K562 (cell line): ENCODE data around the gene MED19. TPM values are rescaled to one million over a fixed set of nuclear protein-coding genes. Genes with fewer than 3 reads are reported as not detected.

ENCODE experiments used
- DEAF1 ChIP-seq: fragments of 450-650 bp; formaldehyde crosslinking; IDR thresholded peaks from 2 replicates; pipeline ENCODE4 v1.4.0; 2020; ENCODE audit warnings: mild to moderate bottlenecking, moderate library complexity
- DPF2 ChIP-seq: fragments of 450-650 bp; IDR thresholded peaks from 2 replicates; pipeline ENCODE4 v1.6.1; 2016
- E2F6 ChIP-seq, 2 experiments: IDR thresholded peaks; 2 replicates each; pipeline ENCODE4 v1.6.1; 2011; ENCODE audit warnings: borderline replicate concordance in 1 of 2, control low read depth in 1 of 2, low read depth in 1 of 2, low read length in 1 of 2, mild to moderate bottlenecking in 1 of 2, mixed read lengths in 1 of 2, moderate library complexity in 1 of 2; ENCODE audit not compliant: insufficient read depth in 1 of 2, insufficient read length in 1 of 2, poor library complexity in 1 of 2, severe bottlenecking in 1 of 2; ENCODE audit errors: extremely low read depth in 1 of 2
- EP400 ChIP-seq: fragments of 450-650 bp; IDR thresholded peaks from 2 replicates; pipeline ENCODE4 v1.6.1; 2017; ENCODE audit warnings: antibody characterized with exemption, mild to moderate bottlenecking, moderate library complexity
- ETV5 ChIP-seq: sonication (generic); formaldehyde crosslinking; IDR thresholded peaks from 2 replicates; pipeline ENCODE4 v1.4.0; 2020; ENCODE audit warnings: low read depth, mild to moderate bottlenecking, missing genetic modification reagents
- FOXM1 ChIP-seq, 2 experiments: fragments of 450-650 bp in 1 of 2; sonication (generic) in 1 of 2; formaldehyde crosslinking in 1 of 2; IDR thresholded peaks; 2 replicates each; pipeline versions ENCODE4 v1.6.1 to v1.9.0; 2017 to 2022; ENCODE audit warnings: low read depth in 2 of 2, mild to moderate bottlenecking in 2 of 2, missing genetic modification reagents in 1 of 2, moderate library complexity in 1 of 2
- HMG20B ChIP-seq: fragments of 250-450 bp; sonication (Bioruptor Pico); IDR thresholded peaks from 2 replicates; pipeline ENCODE4 v1.5.0; 2021; ENCODE audit warnings: mild to moderate bottlenecking
- IRF2 ChIP-seq: sonication (generic); formaldehyde crosslinking; IDR thresholded peaks from 2 replicates; pipeline ENCODE4 v1.8.1; 2022; ENCODE audit warnings: mild to moderate bottlenecking, missing genetic modification reagents
- PKNOX1 ChIP-seq: fragments of 450-650 bp; IDR thresholded peaks from 2 replicates; pipeline ENCODE4 v1.6.1; 2016
- PRDM10 ChIP-seq: fragments of 450-650 bp; IDR thresholded peaks from 2 replicates; pipeline ENCODE4 v1.6.1; 2018; ENCODE audit not compliant: partially characterized antibody
- SMARCE1 ChIP-seq: fragments of 450-650 bp; IDR thresholded peaks from 2 replicates; pipeline ENCODE4 v1.7.1; 2016; ENCODE audit warnings: mild to moderate bottlenecking
- SUPT5H ChIP-seq: fragments of 450-650 bp; IDR thresholded peaks from 2 replicates; pipeline ENCODE4 v1.6.1; 2016
- TFE3 ChIP-seq: fragments of 450-650 bp; formaldehyde crosslinking; IDR thresholded peaks from 2 replicates; pipeline ENCODE4 v1.4.0; 2020; ENCODE audit warnings: mild to moderate bottlenecking, mixed read lengths
- ZNF57 ChIP-seq: fragments of 450-650 bp; formaldehyde crosslinking; IDR thresholded peaks from 2 replicates; pipeline ENCODE4 v1.4.0; 2020; ENCODE audit warnings: mild to moderate bottlenecking, moderate library complexity
- ZNF583 ChIP-seq: fragments of 250-450 bp; sonication (Bioruptor Pico); IDR thresholded peaks from 2 replicates; pipeline ENCODE4 v1.4.0; 2020
- polyA plus RNA-seq, 8 experiments: library from polyadenylated mRNA; depleted of rRNA in 4 of 8; stranded (reverse) in 5 of 8; unstranded in 3 of 8; fragments of >200 nt; fragmentation: Nextera tagmentation in 2 of 8; fragmentation: Illumina TruSeq in 1 of 8; extraction: Ambion mirVana in 2 of 8; extraction: Trizol in 1 of 8; gene quantifications; 2 replicates each; pipeline versions ENCODE4 v1.2.1 to v1.2.3, GENCODE V29; 2011 to 2014; ENCODE audit warnings: inconsistent platforms in 1 of 8, missing spikeins in 1 of 8
- total RNA-seq, 7 experiments: library from RNA; depleted of rRNA in 6 of 7; stranded (reverse); fragments of >200 nt in 6 of 7; fragmentation: Illumina TruSeq in 2 of 7; extraction: Trizol in 2 of 7; gene quantifications; 2 replicates each; pipeline versions ENCODE4 v1.2.1 to v1.2.3, GENCODE V29; 2011 to 2021; ENCODE audit warnings: low replicate concordance in 1 of 7

MED19 gene
- total and polyA plus RNA-seq, 9 of the 15 experiments (the other 6 are each of a cell fraction or from before 2014, with no cell fraction given): 7.3 to 23.5 (median 15.0) TPM

DNA sequence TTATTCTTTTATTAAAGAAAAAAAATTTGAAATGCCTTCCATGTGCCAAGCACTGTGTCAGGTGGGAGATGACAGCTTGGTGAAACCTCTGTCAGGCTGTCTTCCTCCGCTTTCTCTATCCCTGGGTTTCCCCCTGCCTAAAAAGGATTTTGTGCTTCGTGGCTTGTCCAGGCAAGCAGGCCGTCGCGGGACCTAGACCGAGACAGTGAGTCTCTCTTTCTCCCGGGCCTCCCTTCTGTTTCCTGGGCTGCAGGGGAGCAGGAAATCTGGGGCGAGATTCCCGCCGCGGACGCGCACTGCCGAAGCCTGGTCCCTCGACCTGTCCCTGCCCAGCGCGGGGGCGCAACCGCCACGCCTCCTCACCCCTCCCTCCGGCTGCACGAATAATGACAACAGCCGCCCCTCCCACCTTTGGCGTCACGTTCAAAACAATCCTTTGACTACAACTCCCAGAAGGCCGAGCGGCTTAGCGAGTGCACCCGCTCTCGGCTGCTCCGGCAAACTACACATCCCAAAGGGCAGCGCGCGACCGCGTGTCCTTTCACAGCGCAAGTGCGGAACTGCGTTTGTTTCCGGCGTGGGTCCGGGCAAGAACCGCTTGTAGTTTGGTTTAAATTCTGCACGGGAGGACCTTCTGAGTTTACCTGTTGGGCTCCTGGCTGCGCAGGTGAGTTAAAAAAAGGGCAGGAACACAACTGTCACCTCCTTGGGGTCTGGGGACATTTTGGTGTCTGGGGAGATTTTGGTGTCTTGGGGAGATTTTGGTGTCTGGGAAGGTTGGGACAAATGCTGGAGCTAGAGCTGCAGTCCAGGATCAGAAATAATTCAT lies 54.6 kb downstream of the MED19 start, which contains the start of gene CLP1 (continued):
- TF ChIP-seq DEAF1 (no peak), PRDM10 (peak; percentile 86), ZNF583 (CRISPR knock-in tag) (peak; percentile 53; the same call in 1 of the 2 replicates), SUPT5H (peak; percentile 81), IRF2 (CRISPR knock-in tag) (no peak), TFE3 (CRISPR knock-in tag) (no peak), EP400 (peak; percentile 84), PKNOX1 (peak; percentile 31; the same call in 1 of the 2 replicates), ETV5 (peak; percentile 70; the same call in 1 of the 2 replicates), FOXM1 (IDR thresholded peaks at IDR 0.05; ENCODE audit: low read depth) (no peak), FOXM1 (CRISPR knock-in tag; IDR thresholded peaks at IDR 0.05; ENCODE audit: low read depth) (no peak), DPF2 (no peak), SMARCE1 (no peak), HMG20B (CRISPR knock-in tag) (no peak), E2F6 (IDR thresholded peaks at IDR 0.05; ENCODE audit: borderline replicate concordance in 1 of 2, extremely low read depth in 1 of 2, insufficient read depth in 1 of 2, insufficient read length in 1 of 2, low read depth in 1 of 2, low read length in 1 of 2, poor library complexity in 1 of 2, severe bottlenecking in 1 of 2) (peak; percentile 66 to 82), ZNF57 (CRISPR knock-in tag) (no peak; the same call in 1 of the 2 replicates)
